ENCODE data around the gene CORO2A. TPM values are rescaled to one million over a fixed set of nuclear protein-coding genes. Genes with fewer than 3 reads are reported as not detected.
"Not testable (repeated sequence)": the region's sequence is repeated elsewhere in the genome, so short reads cannot be mapped to it uniquely, and the experiment has no call there.

Gene CORO2A
- total and polyA plus RNA-seq, 8 donors, result 2.8 to 26.7 (median 10.7) TPM

- Histone ChIP-seq H3K9me3 (no peaks in the 10 kb centered on the region), H3K36me3 (peaks cover 9 to 23% (median 10%) of the 10 kb centered on the region in 4 donors), H3K27ac (peak overlapping the region in 2 of 5 donors; percentile 85 to 92), H3K4me3 (no peak overlapping the region), H3K27me3 (no peaks in the 10 kb centered on the region), H3K4me1 (peaks cover 18 to 48% (median 26%) of the 10 kb centered on the region in 4 donors)
- 15 to 29% (median 25%) methylated on average over 3 of the region's 3 CpGs for WGBS, 5 donors
- TF ChIP-seq EP300 (IDR thresholded peaks at IDR 0.05), result no peak
- TF ChIP-seq POLR2AphosphoS5 (IDR thresholded peaks at IDR 0.05), result peak in 1 of 3 donors; percentile 4
- peak in 1 of 2 donors; percentile 56 for DNase-seq
- intact Hi-C loops (cut with DNase I; ENCODE audit: low total_unique reads), result no loop called here
Measured at GRCh38 chr9:98121058-98121457, 71.4 kb downstream of the CORO2A start.

DNA sequence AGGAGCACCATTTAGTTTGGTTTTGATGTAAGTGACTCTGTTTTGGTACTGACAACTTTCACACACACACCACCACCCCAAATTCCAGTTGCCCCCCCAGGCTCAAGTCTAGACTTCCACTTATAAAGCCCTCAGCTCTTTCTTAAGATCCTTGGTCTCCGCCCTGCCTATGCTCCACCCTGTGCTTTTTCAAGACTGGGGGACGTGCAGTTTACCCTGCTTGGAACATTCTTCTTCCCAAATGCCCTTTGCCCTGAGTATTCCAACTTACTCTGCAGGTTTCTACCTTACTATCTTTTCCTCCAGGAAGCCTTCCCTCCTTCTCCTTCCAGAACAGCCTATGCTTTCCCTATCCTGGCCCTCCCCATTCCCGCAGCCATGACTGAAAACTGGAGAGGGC is 72.0 kb downstream of the CORO2A start:
- Histone ChIP-seq H3K36me3 (peaks cover 9 to 20% (median 10%) of the 10 kb centered on the region in 4 donors), H3K27me3 (no peaks in the 10 kb centered on the region), H3K9me3 (no peaks in the 10 kb centered on the region), H3K4me3 (no peak overlapping the region), H3K27ac (peak overlapping the region; percentile 18 to 92 (median 83)), H3K4me1 (peaks cover 18 to 48% (median 26%) of the 10 kb centered on the region in 4 donors)
- TF ChIP-seq POLR2A (IDR thresholded peaks at IDR 0.05), result no peak
- TF ChIP-seq POLR2AphosphoS5 (IDR thresholded peaks at IDR 0.05), result peak in 1 of 3 donors; percentile 26
- TF ChIP-seq EP300 (IDR thresholded peaks at IDR 0.05), result no peak
- TF ChIP-seq, protein P1, sequence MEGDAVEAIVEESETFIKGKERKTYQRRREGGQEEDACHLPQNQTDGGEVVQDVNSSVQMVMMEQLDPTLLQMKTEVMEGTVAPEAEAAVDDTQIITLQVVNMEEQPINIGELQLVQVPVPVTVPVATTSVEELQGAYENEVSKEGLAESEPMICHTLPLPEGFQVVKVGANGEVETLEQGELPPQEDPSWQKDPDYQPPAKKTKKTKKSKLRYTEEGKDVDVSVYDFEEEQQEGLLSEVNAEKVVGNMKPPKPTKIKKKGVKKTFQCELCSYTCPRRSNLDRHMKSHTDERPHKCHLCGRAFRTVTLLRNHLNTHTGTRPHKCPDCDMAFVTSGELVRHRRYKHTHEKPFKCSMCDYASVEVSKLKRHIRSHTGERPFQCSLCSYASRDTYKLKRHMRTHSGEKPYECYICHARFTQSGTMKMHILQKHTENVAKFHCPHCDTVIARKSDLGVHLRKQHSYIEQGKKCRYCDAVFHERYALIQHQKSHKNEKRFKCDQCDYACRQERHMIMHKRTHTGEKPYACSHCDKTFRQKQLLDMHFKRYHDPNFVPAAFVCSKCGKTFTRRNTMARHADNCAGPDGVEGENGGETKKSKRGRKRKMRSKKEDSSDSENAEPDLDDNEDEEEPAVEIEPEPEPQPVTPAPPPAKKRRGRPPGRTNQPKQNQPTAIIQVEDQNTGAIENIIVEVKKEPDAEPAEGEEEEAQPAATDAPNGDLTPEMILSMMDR (IDR thresholded peaks at IDR 0.05), result no peak
- WGBS, 5 donors, result 43 to 65% (median 48%) methylated on average over 3 of the region's 3 CpGs
- intact Hi-C loops (cut with DNase I; ENCODE audit: low total_unique reads), result no loop called here
- DNase-seq, result peak in 1 of 2 donors; percentile 73

DNA sequence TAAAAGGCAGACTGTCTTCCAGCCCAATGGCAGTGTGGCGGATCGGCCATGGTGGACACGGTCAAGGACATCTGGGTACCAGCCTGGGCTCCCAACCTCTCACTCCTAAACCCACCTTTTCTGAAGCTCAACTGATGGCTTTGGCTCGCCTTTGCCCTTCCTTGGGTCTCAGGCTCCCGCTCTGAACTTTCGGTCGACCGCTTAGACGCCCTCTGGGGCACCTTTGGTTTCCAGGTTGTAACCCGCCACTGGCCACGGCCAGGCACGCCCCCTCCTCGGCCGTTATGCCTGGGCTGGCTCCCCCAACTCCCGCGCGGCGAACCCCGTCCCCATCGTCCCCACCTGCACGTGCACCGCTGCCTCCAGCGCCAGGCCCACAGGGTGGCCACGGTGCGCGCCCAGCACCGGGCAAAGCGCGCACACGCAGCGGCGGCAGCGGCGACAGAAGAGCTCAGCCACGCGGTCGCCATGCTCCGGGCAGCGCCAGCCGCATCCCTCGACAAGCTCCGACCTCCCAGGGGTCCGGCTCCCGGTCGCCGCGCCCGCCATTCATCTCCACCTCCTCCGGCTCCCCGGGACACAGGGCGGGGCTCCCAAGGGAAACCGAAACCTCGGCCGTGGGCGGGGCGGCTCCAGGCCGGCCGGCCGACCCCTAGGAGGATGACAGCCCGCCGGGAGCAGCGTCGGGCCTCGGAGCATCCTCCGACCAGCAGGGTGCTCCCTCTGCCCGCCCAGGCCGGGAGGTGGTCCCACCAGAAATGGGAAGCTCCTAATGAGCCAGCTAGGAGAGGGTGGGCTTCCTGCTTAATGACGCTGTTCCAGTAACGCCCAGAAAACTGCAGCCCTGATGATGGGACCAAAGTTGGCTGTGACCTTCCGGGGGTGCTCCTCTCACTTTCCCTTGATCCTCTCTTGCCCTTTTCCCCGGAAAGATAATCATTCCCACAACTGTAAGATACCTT is 73.5 kb downstream of the CORO2A start, which contains the start of gene TRIM14:
Gene TRIM14 (minus strand): TSS at position 583 of the 962 bp plus-strand sequence. CDS start 34 bp downstream, at position 549.
- TF ChIP-seq POLR2A (IDR thresholded peaks at IDR 0.05) (no peak), EP300 (IDR thresholded peaks at IDR 0.05) (no peak), POLR2AphosphoS5 (IDR thresholded peaks at IDR 0.05) (peak in 2 of 3 donors; percentile 17 to 45)
- TF ChIP-seq, protein P1 (IDR thresholded peaks at IDR 0.05), result peak in 1 of 7 experiments; percentile 10
- Histone ChIP-seq H3K9me3 (no peaks in the 10 kb centered on the region), H3K4me1 (peaks cover 18 to 48% (median 26%) of the 10 kb centered on the region in 4 donors), H3K4me3 (peak within 1 kb of the TSS; percentile 70 to 83 (median 78)), H3K27ac (peak within 1 kb of the TSS; percentile 82 to 92 (median 84)), H3K36me3 (peaks cover 0 to 6% (median 0%) of the 10 kb centered on the region in 4 donors), H3K27me3 (no peaks in the 10 kb centered on the region)
- DNase-seq, result peak; percentile 72 to 88
- 2 to 11% (median 3%) methylated on average over 24 to 71 of the region's 71 CpGs for WGBS, 5 donors
- intact Hi-C loops (cut with DNase I; ENCODE audit: low total_unique reads), result no loop called here

DNA sequence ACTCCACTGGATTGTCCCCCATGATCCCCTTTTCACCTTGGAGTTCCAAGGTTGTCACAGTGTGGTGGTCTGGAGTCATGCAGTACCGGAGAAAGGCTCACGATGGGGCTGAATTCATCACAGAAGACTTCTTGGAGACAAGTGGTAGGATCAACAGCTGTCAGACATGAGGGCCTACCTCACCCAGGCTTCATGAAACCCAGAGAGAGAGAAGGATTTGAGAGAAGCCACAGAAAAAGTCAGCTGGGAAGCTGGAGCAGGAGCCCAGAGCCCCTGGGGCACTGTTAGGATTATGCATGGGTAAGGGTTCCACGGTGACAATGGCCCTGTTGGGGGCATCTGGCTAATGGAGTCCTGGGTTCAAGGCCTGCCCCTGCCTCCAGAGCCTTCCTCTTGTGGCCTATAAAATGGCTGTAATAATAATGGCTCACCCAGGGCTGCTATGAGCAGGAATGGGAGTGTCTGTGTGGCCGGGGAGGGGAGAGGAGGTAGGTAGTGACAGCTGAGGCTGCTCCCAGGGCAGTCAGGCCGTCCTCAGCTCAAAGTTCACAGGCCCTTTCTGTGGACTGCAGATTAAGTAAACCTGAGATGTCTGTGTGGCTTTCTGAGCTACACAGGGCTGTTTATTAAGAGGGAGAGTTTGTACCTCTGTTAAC is 74.3 kb downstream of the CORO2A start:
- H3K36me3 ChIP-seq, result peaks cover 0 to 6% (median 0%) of the 10 kb centered on the region in 4 donors
- peaks cover 18 to 48% (median 26%) of the 10 kb centered on the region in 4 donors for H3K4me1 ChIP-seq
- peak overlapping the region; percentile 82 to 92 (median 84) for H3K27ac ChIP-seq
- no peak for TF ChIP-seq EP300 (IDR thresholded peaks at IDR 0.05)
- DNase-seq, result peak; percentile 52 to 63
- 43 to 64% (median 52%) methylated on average over 5 of the region's 5 CpGs for WGBS, 5 donors
- intact Hi-C loops (cut with DNase I; ENCODE audit: low total_unique reads), result no loop called here
- peak overlapping the region; percentile 70 to 83 (median 78) for H3K4me3 ChIP-seq
- no peaks in the 10 kb centered on the region for H3K9me3 ChIP-seq
- no peaks in the 10 kb centered on the region for H3K27me3 ChIP-seq

DNA sequence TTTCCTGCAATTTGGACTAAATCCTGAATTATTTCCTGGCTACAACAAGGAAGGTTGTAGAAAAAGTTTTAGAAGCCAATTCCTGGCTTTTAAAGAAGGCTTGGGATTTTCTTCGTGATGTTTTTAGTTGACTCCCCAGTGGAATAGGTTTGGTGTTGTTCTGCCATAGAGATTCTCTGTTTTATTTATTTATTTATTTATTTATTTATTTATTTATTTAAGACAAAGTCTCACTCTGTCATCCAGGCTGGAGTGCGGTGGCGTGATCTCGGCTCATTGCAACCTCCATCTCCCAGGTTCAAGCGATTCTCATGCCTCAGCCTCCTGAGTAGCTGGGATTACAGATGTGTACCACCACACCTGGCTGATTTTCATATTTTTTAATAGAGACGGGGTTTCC is 75.3 kb downstream of the CORO2A start:
- intact Hi-C loops (cut with DNase I; ENCODE audit: low total_unique reads); H3K9me3 ChIP-seq; H3K4me3 ChIP-seq; H3K27ac ChIP-seq; DNase-seq; H3K27me3 ChIP-seq; H3K36me3 ChIP-seq: not testable (repeated sequence)
- WGBS, 5 donors, result 94 to 98% (median 97%) methylated on average over 6 of the region's 6 CpGs
- H3K4me1 ChIP-seq, result peaks cover 18 to 48% (median 26%) of the 10 kb centered on the region in 4 donors
